H1 (cell line): ENCODE data around the gene ME3.

ENCODE experiments used
- CEBPB ChIP-seq: IDR thresholded peaks from 2 replicates; pipeline ENCODE4 v1.6.1; 2012; ENCODE audit warnings: low read depth, low read length
- EZH2 ChIP-seq: fragments of 200-600 bp; sonication (generic); IDR thresholded peaks from 2 replicates; pipeline ENCODE4 v1.7.1; 2012; ENCODE audit warnings: low read depth, mild to moderate bottlenecking, moderate library complexity, low read length, inconsistent platforms; ENCODE audit not compliant: severe bottlenecking
- FOSL1 ChIP-seq: IDR thresholded peaks from 2 replicates; pipeline ENCODE4 v1.6.1; 2011; ENCODE audit warnings: mild to moderate bottlenecking, low read depth, low read length, moderate library complexity; ENCODE audit not compliant: insufficient read depth
- MAFK ChIP-seq: IDR thresholded peaks from 2 replicates; pipeline ENCODE4 v1.6.1; 2012; ENCODE audit warnings: low read depth, mild to moderate bottlenecking, improper control_type of control experiment, low read length
- POLR2A ChIP-seq, 2 experiments: IDR thresholded peaks; 1 replicate in 1 of 2; 2 replicates in 1 of 2; pipeline ENCODE4 v1.6.1; 2011; ENCODE audit warnings: low read depth in 2 of 2, low read length in 2 of 2, mild to moderate bottlenecking in 2 of 2; ENCODE audit errors: control extremely low read depth in 1 of 2
- TF ChIP-seq, protein P1 (sequence below), 3 experiments: IDR thresholded peaks; 1 replicate in 2 of 3; 2 replicates in 1 of 3; pipeline versions ENCODE4 v1.5.1 to v1.6.1; 2011; ENCODE audit warnings: low read length in 3 of 3, mild to moderate bottlenecking in 3 of 3, inconsistent platforms in 2 of 3, low read depth in 1 of 3, moderate library complexity in 1 of 3; ENCODE audit not compliant: insufficient read depth in 1 of 3; ENCODE audit errors: control extremely low read depth in 1 of 3
- TF ChIP-seq, protein P2 (sequence below): IDR thresholded peaks from 2 replicates; pipeline ENCODE4 v1.6.1; 2011; ENCODE audit warnings: low read depth, mild to moderate bottlenecking, low read length; ENCODE audit not compliant: insufficient read depth

DNA sequence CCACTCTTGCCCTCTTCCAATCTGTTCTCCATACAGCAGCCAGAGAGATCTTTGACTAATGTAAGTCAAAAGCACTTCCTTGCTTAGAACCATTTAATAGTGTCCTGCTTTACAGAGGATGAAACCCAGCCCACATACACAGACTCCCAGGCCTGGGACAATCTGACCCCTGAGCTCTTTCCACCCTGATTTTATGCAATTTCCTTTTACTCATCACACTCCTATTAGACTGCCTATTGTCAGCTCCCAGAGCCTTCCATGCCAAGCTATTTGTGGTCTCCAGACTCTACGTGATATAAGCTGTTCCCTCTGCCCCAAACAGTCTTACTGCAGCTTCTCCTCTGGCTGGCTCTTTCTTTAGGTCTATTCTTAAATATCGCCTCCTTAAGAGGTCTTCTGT, 28.1 kb downstream of the ME3 start:
- TF ChIP-seq FOSL1, result no peak
- TF ChIP-seq EZH2, result no peak
- TF ChIP-seq, protein P1, sequence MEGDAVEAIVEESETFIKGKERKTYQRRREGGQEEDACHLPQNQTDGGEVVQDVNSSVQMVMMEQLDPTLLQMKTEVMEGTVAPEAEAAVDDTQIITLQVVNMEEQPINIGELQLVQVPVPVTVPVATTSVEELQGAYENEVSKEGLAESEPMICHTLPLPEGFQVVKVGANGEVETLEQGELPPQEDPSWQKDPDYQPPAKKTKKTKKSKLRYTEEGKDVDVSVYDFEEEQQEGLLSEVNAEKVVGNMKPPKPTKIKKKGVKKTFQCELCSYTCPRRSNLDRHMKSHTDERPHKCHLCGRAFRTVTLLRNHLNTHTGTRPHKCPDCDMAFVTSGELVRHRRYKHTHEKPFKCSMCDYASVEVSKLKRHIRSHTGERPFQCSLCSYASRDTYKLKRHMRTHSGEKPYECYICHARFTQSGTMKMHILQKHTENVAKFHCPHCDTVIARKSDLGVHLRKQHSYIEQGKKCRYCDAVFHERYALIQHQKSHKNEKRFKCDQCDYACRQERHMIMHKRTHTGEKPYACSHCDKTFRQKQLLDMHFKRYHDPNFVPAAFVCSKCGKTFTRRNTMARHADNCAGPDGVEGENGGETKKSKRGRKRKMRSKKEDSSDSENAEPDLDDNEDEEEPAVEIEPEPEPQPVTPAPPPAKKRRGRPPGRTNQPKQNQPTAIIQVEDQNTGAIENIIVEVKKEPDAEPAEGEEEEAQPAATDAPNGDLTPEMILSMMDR (IDR thresholded peaks at IDR 0.05; ENCODE audit: control extremely low read depth in 1 of 3, insufficient read depth in 1 of 3, low read depth in 1 of 3, low read length in 3 of 3), result no peak
- no peak for TF ChIP-seq CEBPB
- TF ChIP-seq, protein P2, sequence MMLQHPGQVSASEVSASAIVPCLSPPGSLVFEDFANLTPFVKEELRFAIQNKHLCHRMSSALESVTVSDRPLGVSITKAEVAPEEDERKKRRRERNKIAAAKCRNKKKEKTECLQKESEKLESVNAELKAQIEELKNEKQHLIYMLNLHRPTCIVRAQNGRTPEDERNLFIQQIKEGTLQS, result no peak
- TF ChIP-seq POLR2A (IDR thresholded peaks at IDR 0.05; ENCODE audit: control extremely low read depth in 1 of 2, low read depth in 2 of 2, low read length in 2 of 2), result no peak
- no peak for TF ChIP-seq MAFK
